ENCODE data around the gene TP53BP1.

The TP53BP1 gene

GRCh38 chr15:43518197-43518761, 25.3 kb upstream of the TP53BP1 start:
- TF ChIP-seq CTCF (conservative IDR thresholded peaks at IDR 0.05) (no peak), ZFX (IDR thresholded peaks at IDR 0.05) (no peak)
- no peak overlapping the region for H3K27ac ChIP-seq

GRCh38 chr15:43517354-43518196, 24.6 kb upstream of the TP53BP1 start, which contains the start of gene MAP1A:
Gene MAP1A, plus strand, starts transcription at chr15:43517608. Its CDS starts 3,866 bp downstream, at chr15:43521474.
- no peak within 1 kb of the TSS for H3K27ac ChIP-seq

GRCh38 chr15:43516801-43517353, 23.9 kb upstream of the TP53BP1 start:
- TF ChIP-seq ZFX (IDR thresholded peaks at IDR 0.05): no peak
- no peak for TF ChIP-seq CTCF (conservative IDR thresholded peaks at IDR 0.05)
- no peak overlapping the region for H3K27ac ChIP-seq

More at GRCh38 chr15:43517354-43518196, 24.6 kb upstream of the TP53BP1 start, which contains the start of gene MAP1A:
- TF ChIP-seq CTCF (conservative IDR thresholded peaks at IDR 0.05) (no peak), ZFX (IDR thresholded peaks at IDR 0.05) (no peak)

GRCh38 chr15:43516185-43516584, 23.2 kb upstream of the TP53BP1 start:
- no peak overlapping the region for H3K27ac ChIP-seq
- TF ChIP-seq CTCF (conservative IDR thresholded peaks at IDR 0.05): no peak
- no peak for TF ChIP-seq ZFX (IDR thresholded peaks at IDR 0.05)

- H3K27ac ChIP-seq: no peak overlapping the region
These were observed 22.8 kb upstream of the TP53BP1 start for GRCh38 chr15:43515741-43516140.

GRCh38 chr15:43514241-43515057, 21.5 kb upstream of the TP53BP1 start:
- no peak for TF ChIP-seq ZFX (IDR thresholded peaks at IDR 0.05)
- peak; percentile 77 for TF ChIP-seq CTCF (conservative IDR thresholded peaks at IDR 0.05)
- H3K27ac ChIP-seq: no peak overlapping the region

More at GRCh38 chr15:43515741-43516140, 22.8 kb upstream of the TP53BP1 start:
- TF ChIP-seq CTCF (conservative IDR thresholded peaks at IDR 0.05): no peak
- TF ChIP-seq ZFX (IDR thresholded peaks at IDR 0.05): no peak
